GM19324 (cell line): ENCODE measurements around the gene PLCB3.
"Not testable (repeated sequence)": the region's sequence is repeated elsewhere in the genome, so short reads cannot be mapped to it uniquely, and the experiment has no call there.

Experiments used
- ATAC-seq: cut with Tn5 transposase; IDR thresholded peaks from one replicate; pipeline ENCODE4 v1.9.1; 2021; ENCODE audit warnings: mild to moderate bottlenecking, moderate library complexity; ENCODE audit not compliant: unreplicated experiment, low FRiP score

Gene PLCB3

GRCh38 chr11:64315667-64316526 lies 64.6 kb downstream of the PLCB3 start:
- not testable (repeated sequence) for ATAC-seq

GRCh38 chr11:64316672-64317324 lies 65.5 kb downstream of the PLCB3 start:
- ATAC-seq, result peak; percentile 1

- peak; percentile 79 for ATAC-seq
These were observed 66.1 kb downstream of the PLCB3 start, which contains the start of gene TRMT112 for GRCh38 chr11:64317325-64317960. TRMT112 (minus strand) TSS chr11:64317559; CDS start chr11:64317526, 33 bp downstream.

GRCh38 chr11:64317961-64318765 lies 66.8 kb downstream of the PLCB3 start, which contains the start of gene PRDX5:
PRDX5 (plus strand) TSS chr11:64318121; CDS start chr11:64318216, 95 bp downstream.
- peak; percentile 82 for ATAC-seq
